Measurements from ENCODE around the gene AMPD2.
A peak's percentile ranks its signal among the peaks of the same experiment; 100 is the strongest.

The AMPD2 gene

DNA sequence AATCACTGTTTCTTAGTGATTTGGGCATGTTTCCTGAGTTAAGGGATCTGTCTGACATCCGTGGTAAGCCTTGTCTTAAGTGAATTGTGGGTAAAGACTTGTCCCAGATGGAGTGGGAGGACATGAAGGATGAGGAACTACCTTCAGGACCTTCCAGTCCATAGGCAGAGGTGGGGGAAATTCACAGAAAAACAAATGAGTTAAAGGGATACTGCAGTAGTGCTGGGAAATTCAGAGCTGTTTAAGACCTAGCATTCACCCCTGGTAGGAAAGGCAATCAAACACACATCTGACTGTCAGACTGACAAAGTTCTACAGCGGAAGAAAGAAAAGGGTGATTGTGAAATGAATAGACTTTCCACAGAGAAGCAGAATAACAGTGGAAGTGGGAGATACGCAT, 3.2 kb upstream of the AMPD2 start:
- no peak for DNase-seq (ENCODE audit: low read depth in 2 of 3, low spot score in 1 of 3)

DNA sequence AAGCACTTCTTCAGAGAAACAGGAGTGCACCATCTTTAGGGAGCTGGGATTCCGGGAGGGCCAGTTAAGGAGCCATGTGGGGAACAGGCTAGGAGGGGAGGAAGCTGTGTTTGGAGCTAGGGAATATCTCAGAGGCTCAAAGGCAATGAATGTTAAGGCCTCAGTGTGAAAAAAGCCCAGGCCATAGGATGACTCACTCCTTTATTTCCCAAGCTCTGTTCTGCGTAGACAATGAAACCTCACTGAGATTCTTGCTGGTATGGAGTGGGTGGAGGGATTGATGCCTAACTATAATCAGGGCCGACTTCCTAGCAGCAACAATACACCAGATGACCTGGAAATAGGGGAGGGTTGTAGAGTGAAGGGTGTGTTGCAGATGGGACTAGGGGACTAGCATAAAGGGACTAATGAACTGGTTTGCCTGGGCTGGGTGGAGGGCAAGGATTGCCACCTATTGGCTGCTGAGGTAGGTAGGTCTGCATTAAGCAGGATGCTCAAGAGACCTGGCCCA, 2.3 kb upstream of the AMPD2 start:
- no peak for DNase-seq (ENCODE audit: low read depth in 2 of 3, low spot score in 1 of 3)

DNA sequence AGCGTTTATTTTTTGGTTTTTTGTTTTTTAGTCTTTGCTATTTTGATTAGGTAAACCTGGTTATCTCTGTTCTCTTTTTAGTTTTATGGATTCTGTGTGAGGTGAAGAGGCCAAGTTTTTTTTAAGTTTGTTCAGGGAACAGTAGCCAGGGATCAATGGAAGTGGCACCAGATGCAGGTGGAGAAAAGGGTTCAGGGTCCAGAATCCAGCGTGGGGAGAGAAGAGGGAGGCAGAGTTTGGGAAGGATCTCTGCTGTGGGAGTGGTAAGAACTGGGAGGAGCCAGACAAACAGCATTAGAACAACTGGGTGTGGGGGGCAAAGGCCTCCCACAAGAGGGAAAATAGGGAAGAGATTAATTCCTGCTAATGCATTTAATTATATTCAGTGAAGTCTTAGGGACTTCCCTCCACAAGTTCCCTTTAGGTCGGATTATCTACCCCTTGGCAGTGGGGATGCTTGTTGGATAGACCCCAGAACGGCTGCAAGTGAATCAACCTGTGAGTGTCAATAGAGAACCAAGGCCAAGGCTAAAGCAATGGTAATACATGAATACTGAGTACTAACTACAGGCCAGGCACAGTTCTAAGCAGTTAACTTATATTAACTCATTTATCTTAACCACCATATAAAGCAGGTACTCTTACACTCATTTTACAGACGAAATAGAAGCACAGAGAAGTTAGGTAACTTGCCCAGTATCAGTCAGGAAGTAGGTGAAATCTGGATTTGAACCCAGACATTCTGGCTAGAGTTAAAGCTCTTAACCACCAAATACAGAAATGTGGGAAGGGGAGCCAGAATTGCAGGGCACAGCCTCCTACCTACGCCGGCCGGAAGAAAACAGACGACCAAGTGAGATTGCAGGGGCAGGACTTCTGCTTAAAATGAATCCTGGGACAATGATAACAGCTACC, 719 bp upstream of the AMPD2 start:
- DNase-seq (ENCODE audit: low read depth in 2 of 3, low spot score in 1 of 3): no peak

DNA sequence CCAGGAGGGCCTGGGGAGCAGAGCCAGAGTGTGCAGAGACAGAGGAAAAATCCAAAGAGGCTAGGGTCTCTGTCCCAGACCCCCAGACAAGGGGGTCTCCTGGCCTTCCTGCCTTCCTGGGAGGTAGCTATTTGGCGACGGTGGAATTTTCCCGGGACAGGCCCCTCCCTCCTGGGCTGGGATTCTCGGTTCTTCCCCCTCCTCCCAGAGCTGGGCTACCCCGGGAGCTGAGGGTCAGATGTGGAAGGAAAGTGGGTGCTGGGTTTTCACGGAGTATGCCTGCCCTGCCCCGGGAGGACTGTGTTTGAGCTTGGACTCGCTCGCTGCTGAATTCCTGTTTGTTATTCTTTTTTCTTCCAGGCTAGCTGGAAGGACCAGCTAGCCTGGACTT, 759 bp downstream of the AMPD2 start:
- DNase-seq (ENCODE audit: low read depth in 2 of 3, low spot score in 1 of 3): no peak

DNA sequence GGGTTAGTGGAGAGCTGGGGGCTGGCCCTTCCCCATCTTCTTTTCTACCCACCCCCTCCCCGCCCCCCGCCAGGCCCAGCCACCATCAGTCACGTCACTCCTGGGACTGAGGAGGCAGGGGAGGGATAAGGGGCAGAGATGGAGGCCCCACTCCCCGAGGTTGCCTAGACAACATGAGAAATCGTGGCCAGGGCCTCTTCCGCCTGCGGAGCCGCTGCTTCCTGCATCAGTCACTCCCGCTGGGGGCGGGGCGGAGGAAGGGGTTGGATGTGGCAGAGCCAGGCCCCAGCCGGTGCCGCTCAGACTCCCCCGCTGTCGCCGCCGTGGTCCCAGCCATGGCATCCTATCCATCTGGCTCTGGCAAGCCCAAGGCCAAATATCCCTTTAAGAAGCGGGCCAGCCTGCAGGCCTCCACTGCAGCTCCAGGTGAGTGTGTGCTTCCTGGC, 1.2 kb downstream of the AMPD2 start:
- DNase-seq (ENCODE audit: low read depth in 2 of 3, low spot score in 1 of 3): peak; percentile 92 to 97 (median 95)

DNA sequence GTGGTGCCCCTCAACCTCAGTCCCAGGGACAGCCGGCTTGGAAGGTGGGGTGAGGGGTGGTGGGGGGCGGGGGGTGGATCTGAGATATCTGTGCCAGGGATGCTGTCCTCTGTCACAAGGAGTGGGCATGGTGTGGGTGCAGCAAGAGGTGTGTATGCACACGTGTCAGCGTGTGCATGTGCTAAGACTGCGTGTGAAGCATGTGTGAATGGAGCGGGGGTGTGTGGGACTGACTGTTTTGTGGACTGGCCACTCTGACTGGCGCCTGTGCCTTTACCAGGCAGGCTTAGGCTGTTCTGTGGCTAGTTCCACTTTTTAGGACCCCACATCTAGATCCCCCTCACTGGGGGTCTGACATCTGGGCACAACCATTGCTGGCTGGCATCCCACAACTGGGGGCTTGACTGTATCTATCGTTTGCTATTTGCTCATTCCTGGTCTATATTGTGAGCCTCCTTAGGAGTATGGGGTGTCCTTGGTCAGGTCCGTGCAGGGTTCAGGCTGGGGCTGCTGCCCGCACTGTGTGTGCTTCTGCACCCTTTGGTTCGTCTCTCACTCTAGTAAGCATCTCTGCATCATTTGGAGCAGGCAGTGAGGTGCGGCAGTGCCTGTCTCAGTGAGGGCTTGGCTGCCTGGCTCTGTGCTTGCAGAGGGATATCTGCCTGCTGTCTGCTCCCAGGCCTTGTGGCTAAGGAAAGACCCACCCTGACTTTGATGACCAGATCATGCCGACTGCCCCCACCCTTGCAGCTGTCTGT, 1.9 kb downstream of the AMPD2 start:
- no peak for DNase-seq (ENCODE audit: low read depth in 2 of 3, low spot score in 1 of 3)

DNA sequence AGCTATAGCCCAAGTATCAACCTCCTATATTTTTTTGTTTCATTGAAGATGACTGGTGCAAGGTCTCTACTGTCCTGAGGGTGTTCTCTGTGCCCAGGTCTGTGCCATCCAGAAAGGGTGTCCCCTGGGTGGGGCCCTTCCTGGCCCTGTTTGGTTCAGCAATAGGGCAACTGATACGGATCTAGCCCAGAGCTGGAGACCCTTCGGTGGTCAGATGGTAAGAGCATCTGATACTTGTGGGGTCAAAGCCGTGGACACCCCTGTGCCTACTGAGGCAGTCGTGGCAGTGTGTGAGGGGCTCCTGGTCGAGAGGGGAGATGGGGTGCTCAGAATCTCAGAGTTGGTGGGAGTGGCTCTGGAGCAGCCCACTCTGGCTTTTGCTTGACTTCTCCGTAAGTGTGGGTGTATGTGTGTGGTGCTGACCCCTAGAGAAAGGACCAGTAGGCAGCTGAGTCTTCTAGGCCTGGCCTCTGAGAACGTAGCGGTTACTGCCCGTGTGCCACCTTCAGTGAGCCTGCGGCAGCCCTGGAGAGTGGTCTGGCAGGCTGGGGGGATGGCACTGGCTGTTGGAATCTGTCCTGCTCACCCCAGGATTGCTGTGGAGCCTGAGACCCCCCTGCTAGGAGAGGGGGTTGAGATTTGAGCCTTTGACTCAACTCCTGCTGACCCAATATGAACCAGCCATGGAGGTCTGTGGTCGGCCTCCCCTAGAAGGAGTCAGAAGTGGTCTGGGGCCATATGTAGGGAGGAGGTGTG, 2.7 kb downstream of the AMPD2 start:
- DNase-seq (ENCODE audit: low read depth in 2 of 3, low spot score in 1 of 3): no peak

DNA sequence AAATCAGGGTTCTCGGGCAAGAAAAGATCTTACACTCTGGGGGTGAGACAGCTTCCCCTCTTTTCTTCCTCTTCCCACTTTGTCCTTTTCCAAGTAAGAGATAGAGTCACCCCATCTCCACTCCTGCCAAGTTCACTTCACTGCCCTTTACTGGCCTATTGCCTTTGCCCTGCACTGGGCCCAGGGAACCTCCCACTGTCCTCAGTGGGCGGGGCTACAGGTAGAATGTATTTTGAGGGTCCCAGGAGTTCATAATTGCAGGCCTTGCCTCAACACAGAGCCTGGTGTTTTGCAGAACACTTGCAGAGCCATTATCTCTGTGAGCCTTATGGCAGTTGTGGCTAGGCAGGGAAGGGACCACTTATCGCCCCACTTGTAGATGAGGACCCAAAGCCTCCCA, 3.3 kb downstream of the AMPD2 start:
- no peak for DNase-seq (ENCODE audit: low read depth in 2 of 3, low spot score in 1 of 3)

DNA sequence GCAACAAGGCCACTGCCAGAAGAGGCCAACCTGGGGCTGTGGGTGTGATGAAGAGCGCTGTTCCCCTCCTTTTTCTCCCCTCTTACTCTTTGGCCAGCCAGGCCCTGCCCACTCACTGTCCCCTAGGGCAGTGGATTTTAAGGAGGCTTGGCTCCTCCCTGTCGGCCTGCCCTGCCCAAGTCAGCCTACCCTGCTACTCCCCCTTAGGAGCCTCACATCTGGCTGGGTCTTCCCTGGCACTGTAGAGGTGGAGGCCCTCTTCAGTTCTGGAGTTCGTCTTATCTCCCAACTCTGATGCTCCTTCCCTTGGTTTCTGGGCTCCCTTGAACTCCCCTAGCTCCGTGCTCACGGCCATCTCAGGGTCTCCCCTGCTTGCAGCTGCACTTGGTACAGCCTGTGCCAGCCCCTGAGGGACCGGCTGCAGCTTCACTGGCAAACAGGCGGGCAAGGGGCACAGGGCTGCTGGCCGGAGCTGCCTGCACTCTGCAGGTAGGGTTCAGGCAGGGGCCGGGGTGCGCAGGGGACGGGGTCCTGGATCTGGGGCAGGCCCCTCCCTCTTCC, 4.0 kb downstream of the AMPD2 start:
- DNase-seq (ENCODE audit: low read depth in 2 of 3, low spot score in 1 of 3): no peak

DNA sequence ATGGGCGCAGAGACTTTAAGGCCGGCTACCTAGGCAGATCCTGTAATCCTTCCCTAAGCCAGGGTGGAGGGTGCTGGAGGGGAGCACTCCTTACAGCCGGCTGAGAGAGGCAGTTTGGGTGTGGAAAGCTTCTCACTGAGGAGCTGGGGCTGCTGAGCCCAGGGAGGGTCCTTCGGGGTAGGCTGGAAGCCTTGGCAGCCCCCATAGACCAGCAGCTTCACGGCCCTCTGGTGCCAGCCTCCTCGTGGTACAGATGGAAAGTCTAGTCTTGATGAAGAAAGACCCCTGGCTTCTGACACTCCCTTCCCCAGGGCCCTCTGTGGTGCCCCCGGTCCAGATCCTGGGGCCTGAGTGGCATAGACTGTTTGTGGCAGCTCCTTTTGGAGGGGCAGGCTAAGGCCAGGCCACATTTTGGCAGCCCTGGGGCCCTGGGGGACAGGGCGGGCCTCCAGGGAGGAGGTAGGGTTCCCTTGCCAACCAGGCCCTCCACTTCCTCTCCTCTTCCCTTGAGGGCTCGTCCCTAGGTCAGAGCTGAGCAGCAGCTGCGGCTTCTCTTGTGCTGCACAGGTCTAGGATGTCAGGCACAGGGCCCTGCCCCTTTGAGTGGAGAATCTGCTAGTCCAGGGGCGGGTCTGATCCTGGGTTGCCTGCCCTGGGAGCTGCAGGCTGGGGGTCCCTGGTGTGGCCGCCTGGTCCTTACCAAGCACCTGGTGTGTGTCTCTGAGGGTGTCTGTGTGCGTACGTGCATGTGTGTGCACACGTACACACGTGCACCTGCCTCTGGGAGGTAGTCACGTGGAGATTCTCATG, 4.8 kb downstream of the AMPD2 start:
- no peak for DNase-seq (ENCODE audit: low read depth in 2 of 3, low spot score in 1 of 3)

DNA sequence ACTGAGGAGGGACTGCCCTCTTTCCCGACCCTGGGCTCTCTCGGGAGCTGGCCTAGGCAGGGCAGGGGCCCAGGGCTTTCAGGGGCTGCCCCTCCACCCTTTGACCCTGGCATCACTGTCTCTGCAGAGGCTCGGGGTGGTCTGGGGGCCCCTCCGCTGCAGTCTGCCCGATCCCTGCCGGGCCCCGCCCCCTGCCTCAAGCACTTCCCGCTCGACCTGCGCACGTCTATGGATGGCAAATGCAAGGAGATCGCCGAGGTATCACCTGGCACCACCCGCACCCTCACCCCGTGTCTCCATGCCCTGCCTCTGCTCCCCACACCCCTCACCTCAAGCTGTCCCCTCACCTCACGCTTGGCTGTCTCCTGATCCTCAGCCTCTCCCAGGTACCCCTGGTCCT, 5.5 kb downstream of the AMPD2 start:
- no peak for DNase-seq (ENCODE audit: low read depth in 2 of 3, low spot score in 1 of 3)

DNA sequence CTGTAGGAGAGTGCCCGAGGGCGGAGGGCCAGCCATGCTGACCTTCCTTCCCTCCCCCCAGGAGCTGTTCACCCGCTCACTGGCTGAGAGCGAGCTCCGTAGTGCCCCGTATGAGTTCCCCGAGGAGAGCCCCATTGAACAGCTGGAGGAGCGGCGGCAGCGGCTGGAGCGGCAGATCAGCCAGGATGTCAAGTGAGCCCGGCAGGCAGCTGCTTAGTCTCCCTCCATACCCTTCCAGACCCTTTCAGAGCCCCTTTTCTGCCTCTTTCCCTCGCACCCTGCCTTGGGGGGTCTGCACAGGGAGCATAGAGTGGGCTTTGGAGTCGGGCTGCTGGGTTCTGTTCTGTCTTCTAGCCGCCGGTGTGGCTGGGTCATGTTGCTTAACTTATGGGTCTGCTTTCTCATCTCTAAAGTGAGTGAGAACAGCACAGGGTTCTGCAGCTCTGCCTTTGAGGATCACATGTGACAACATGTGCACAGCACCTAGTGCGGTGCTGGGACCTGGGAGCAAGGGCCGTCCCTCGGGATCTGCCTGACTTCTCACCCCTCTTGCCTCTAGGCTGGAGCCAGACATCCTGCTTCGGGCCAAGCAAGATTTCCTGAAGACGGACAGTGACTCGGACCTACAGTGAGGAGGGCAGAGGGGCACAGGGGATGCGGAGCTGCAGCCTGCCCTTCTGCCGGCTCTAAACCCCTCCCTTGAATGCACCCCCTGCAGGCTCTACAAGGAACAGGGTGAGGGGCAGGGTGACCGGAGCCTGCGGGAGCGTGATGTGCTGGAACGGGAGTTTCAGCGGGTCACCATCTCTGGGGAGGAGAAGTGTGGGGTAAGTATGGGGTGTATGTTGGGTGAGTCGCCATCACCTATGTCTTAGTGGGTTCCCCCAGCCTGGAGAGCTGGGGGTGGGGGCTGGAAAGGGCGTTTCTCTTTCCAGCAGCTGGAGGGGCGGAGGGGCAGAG, 6.2 kb downstream of the AMPD2 start:
- no peak for DNase-seq (ENCODE audit: low read depth in 2 of 3, low spot score in 1 of 3)

DNA sequence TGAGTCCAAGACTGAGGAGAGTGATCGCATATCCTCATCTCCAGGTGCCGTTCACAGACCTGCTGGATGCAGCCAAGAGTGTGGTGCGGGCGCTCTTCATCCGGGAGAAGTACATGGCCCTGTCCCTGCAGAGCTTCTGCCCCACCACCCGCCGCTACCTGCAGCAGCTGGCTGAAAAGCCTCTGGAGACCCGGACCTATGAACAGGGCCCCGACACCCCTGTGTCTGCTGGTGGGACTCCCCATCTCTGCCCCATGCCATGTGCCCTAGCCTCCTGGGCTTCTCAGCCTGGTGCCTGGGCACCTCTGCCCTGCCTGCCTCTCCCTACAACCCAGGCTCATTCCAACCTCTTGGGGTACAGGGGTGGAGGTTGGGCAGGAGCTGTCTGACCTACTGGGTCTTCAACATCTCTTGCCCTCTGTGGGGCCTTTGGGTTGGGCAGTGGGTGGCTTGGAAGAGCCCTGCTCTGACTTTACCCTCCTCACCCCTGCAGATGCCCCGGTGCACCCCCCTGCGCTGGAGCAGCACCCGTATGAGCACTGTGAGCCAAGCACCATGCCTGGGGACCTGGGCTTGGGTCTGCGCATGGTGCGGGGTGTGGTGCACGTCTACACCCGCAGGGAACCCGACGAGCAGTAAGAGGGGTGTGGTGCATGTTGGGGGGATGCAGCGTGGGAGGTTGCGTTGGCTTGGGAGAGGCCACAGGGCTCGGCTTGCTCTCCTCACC, 7.2 kb downstream of the AMPD2 start:
- DNase-seq (ENCODE audit: low read depth in 2 of 3, low spot score in 1 of 3): no peak

DNA sequence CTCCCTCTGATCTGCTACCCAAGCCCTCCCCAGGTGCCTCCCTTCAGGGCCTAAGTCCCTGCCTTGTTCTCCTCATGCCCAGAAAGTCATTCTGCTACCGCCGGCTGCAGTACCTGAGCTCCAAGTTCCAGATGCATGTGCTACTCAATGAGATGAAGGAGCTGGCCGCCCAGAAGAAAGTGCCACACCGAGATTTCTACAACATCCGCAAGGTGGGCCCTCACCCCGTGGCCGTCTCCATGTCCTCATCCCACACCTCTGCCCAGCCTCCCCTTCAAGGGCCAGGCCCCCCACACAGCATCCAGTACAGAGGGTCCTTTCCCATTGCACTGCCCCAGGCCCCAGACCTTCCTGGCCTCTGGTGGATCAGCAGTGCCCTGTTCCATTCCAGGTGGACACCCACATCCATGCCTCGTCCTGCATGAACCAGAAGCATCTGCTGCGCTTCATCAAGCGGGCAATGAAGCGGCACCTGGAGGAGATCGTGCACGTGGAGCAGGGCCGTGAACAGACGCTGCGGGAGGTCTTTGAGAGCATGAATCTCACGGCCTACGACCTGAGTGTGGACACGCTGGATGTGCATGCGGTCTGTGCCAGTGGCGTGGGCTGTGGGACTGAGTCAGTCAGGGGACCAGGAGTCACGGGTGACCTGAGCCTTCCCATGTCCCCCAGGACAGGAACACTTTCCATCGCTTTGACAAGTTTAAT, 8.2 kb downstream of the AMPD2 start:
- DNase-seq (ENCODE audit: low read depth in 2 of 3, low spot score in 1 of 3): no peak

DNA sequence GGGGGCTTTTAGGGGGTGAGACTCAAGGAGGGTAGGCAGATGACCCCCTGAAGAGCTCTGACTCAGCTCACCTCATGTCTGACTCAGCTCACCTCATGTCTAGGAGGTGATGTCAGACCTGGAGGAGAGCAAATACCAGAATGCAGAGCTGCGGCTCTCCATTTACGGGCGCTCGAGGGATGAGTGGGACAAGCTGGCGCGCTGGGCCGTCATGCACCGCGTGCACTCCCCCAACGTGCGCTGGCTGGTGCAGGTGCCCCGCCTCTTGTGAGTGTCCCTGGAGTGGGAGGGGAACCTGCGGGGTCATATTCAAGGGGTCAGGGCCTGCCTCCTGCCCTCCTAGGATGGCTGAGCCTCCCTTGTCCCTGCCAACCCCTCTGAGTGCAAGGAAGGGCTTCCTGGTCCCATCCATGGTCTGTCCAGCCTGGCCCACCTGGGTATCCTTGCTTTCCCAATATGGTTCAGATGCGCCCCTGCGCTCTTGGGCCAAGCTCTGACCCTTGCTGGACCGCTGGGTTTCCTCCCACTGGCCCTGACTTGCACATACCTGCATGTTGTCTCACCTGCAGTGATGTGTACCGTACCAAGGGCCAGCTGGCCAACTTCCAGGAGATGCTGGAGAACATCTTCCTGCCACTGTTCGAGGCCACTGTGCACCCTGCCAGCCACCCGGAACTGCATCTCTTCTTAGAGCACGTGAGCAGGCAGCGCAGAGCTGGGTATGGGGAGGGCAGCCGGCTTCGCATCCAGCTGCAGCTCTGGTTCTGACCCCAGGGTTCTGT, 9.1 kb downstream of the AMPD2 start:
- no peak for DNase-seq (ENCODE audit: low read depth in 2 of 3, low spot score in 1 of 3)

DNA sequence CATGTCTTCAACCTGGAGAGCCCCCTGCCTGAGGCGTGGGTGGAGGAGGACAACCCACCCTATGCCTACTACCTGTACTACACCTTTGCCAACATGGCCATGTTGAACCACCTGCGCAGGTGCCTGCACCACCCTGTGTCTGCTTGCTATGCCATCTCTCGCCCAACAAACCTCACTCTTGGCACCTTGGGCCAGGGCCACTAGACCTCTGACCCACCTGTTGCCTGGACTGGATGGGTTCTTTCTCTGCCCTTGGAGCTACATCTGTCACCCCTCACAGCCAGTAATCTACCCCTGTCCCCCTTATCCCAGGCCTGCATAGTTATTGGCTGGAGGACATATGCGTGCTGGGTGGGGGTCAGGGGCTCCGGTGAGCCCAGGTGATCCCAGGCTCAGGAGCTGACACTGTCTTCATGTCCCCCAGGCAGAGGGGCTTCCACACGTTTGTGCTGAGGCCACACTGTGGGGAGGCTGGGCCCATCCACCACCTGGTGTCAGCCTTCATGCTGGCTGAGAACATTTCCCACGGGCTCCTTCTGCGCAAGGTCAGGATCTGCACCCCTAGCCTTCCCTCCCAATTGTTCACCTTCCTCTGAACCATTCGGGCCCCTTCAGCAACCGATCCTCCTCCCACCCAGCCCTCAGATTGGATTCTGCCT, 9.9 kb downstream of the AMPD2 start:
- no peak for DNase-seq (ENCODE audit: low read depth in 2 of 3, low spot score in 1 of 3)

Measured in stimulated activated CD4-positive, alpha-beta T cell treated with anti-CD3 and anti-CD28 coated beads, Interleukin-12 subunit alpha, Interleukin-12 subunit beta, amount 100 ng/mL, for 48 hours (primary cell).